ENCODE results near the gene SCARB2. TPM values are rescaled to one million over a fixed set of nuclear protein-coding genes. Genes with fewer than 3 reads are reported as not detected.

The SCARB2 gene
- total RNA-seq, 2 experiments from 2014 or later: 4.1 to 5.1 TPM

Other genes with a start within 250 kb of the SCARB2 start
- gene SDAD1, start 222.9 kb downstream of the SCARB2 start, total RNA-seq: 10 to 100 TPM; 64.9 to 67.5 TPM
- under 1 TPM; 0.48 to 0.70 TPM for gene CXCL9, start 206.3 kb downstream of the SCARB2 start, total RNA-seq
- gene CXCL10, start 190.3 kb downstream of the SCARB2 start, total RNA-seq: under 1 TPM; 0.15 to 0.59 TPM
- under 1 TPM in 1 of 2 experiments, not detected in 1; 0.13 TPM for gene CXCL11, start 177.8 kb downstream of the SCARB2 start, total RNA-seq
- not detected for gene ART3, start 139.1 kb downstream of the SCARB2 start, total RNA-seq
- gene NUP54, start 65.4 kb downstream of the SCARB2 start, total RNA-seq: 10 to 100 TPM; 68.8 to 68.9 TPM
- gene FAM47E, start 37.9 kb upstream of the SCARB2 start, total RNA-seq: not detected
- under 1 TPM; 0.21 to 0.40 TPM for gene STBD1, start 92.9 kb upstream of the SCARB2 start, total RNA-seq
- not detected for gene CCDC158, start 207.3 kb upstream of the SCARB2 start, total RNA-seq
- gene SHROOM3, start 221.4 kb upstream of the SCARB2 start, total RNA-seq: not detected

All from activated CD8-positive, alpha-beta memory T cell treated with anti-CD3 and anti-CD28 coated beads for 36 hours (primary cell).